G401 (cell line): ENCODE results near the gene SBNO2. TPM values are rescaled to one million over a fixed set of nuclear protein-coding genes. Genes with fewer than 3 reads are reported as not detected.
"Not testable (repeated sequence)": the region's sequence is repeated elsewhere in the genome, so short reads cannot be mapped to it uniquely, and the experiment has no call there.

ENCODE experiments used
- DNase-seq: peaks from one replicate; pipeline ENCODE4 v3.0.0-alpha.2; 2015; ENCODE audit warnings: low spot score
- in situ Hi-C: cut with HindIII; loops from 2 replicates; pipeline ENCODE4 v1.10.0; 2016; ENCODE audit warnings: low sequenced_read_pairs, mixed read lengths
- total RNA-seq: library from RNA; depleted of rRNA; stranded (reverse); fragments of >200 nt; shearing (Covaris generic); gene quantifications from 2 replicates; pipeline ENCODE4 v1.2.3, GENCODE V29; 2014

SBNO2 gene
- total RNA-seq, 1 experiment from 2014 or later, result 25.1 TPM

- in situ Hi-C loops, result no loop called here
- DNase-seq, result no peak
Measured at GRCh38 chr19:1128106-1128505, 46.0 kb downstream of the SBNO2 start.

- no peak for DNase-seq
- in situ Hi-C loops, result no loop called here
Measured at GRCh38 chr19:1126984-1127760, 46.9 kb downstream of the SBNO2 start.

- no peak for DNase-seq
- in situ Hi-C loops, result no loop called here
Measured at GRCh38 chr19:1125601-1126467, 48.2 kb downstream of the SBNO2 start.

DNA sequence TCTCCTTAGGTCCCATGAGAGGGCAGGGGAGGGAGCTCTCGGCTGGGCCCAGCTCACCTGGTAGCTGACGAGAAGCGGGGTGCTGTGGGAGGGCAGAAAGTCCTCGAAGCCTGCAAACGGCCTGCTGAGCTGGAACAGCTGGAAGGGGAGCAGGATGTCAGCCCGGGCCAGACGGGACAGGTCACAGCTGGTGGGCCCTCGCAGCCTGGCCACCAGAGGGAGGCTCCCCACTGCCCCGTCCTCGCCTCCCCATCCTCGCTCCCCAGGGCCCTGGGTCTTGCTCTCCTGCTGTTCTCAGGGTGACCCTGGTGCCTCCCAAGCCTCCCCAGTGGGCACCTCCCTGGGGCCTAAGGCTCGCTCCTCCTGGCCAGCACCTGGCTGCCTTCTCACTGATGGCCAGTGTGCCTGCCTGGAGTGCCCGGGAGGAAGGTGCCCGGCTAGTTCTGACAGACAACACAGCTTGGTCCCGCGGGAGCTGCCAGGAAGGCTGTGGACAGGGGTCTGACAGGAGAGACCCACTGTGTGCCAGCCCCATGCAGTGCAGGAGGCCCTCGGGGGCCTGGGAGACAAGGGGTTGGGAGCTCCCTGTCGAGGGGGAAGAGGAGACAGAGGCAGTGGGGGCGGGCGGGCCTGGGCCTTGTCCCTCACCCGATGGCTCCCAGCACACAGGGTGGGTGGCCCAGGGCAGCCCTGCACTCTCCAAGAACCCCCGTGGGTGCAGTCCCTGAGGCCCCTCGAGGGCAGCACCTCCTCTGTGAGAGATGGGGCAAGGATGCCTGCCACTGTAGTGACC lies 50.0 kb downstream of the SBNO2 start:
- in situ Hi-C loops, result no loop called here
- DNase-seq, result no peak

- in situ Hi-C loops, result no loop called here
Measured at GRCh38 chr19:1123381-1123780, 50.7 kb downstream of the SBNO2 start.

DNA sequence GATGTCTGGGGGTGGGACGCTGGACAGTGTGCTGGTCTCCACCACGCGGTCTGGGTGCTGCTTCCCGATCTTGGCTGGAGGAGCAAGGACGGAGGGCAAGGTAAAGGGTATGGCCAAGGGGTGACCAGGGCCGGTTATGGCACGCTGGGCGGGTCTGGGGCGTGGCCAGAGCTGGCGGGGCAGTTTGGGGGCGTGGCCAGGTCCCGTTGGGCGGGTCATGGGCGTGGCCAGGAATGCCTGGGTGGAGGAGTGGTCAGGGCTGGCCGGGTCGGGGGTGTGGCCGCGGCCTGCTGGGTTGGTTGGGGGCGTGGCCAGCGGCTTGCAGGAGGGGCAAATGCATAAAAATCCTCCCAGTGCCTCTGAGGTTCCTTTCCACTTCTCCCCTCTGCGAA lies 51.1 kb downstream of the SBNO2 start:
- DNase-seq, result no peak
- in situ Hi-C loops, result no loop called here

More at GRCh38 chr19:1123381-1123780, 50.7 kb downstream of the SBNO2 start:
- DNase-seq, result no peak

- DNase-seq, result no peak
- in situ Hi-C loops, result no loop called here
Measured at GRCh38 chr19:1122021-1122971, 51.8 kb downstream of the SBNO2 start.

GRCh38 chr19:1121395-1121794 lies 52.7 kb downstream of the SBNO2 start:
- in situ Hi-C loops, result no loop called here

GRCh38 chr19:1119475-1120217 lies 54.4 kb downstream of the SBNO2 start:
- in situ Hi-C loops, result no loop called here

More at GRCh38 chr19:1121395-1121794, 52.7 kb downstream of the SBNO2 start:
- DNase-seq, result no peak

DNA sequence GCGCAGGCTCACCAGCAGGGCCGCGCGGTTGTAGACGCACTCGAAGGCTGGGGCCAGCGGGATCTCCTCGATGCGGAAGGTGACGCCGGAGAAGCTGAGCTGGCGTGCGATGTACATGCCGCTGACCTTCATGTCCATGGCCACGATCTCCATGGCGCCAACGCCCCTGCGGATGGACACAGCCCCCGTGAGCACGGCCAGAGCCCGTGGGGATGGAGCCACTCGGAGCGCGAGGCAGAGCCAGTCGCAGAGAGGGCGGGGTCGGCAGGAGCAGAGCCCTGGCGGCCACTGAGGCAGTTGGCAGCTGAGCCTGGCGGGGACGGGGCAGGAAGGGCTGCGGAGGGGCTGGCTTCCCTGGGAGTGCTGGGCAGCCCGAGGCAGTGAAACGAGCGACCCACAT lies 55.1 kb downstream of the SBNO2 start:
- in situ Hi-C loops, result no loop called here

More at GRCh38 chr19:1119475-1120217, 54.4 kb downstream of the SBNO2 start:
- DNase-seq, result no peak

DNA sequence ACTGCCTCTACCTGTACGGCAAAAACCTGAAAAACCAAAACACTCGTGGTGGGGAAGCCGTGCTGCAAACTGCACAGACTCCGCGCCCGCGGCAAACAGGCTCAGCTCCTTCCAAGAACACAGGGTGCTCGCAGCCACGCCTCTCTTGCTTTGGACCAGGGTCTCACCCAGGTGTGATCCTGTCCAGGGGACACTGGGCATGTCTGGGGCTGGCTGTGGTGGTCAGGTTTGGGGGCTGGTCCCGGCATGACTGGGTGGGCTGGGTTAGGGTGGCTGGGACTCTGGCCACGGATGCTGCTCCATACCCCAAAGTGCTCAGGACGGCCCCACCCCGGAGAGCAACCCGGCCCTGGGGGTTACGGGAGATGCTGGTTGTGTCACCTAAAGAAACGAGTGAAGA lies 56.4 kb downstream of the SBNO2 start:
- DNase-seq, result no peak
- in situ Hi-C loops, result no loop called here

More for the DNA sequence above, 55.1 kb downstream of the SBNO2 start:
- no peak for DNase-seq

GRCh38 chr19:1116726-1117581 lies 57.1 kb downstream of the SBNO2 start:
- in situ Hi-C loops, result no loop called here
- no peak for DNase-seq

GRCh38 chr19:1115646-1116420 lies 58.2 kb downstream of the SBNO2 start:
- DNase-seq, result no peak
- in situ Hi-C loops, result no loop called here

DNA sequence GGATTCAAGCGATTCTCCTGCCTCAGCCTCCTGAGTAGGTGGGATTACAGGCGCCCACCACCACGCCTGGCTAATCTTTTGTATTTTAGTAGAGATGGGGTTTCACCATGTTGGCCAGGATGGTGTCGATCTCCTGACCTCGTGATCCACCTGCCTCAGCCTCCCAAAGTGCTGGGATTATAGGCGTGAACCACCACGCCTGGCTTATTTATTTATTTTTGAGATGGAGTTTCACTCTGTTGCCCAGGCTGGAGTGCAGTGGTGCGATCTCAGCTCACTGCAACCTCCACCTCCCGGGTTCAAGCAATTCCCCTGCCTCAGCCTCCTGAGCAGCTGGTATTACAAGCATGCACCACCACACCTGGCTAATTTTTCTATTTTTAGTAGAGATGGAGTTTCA lies 59.3 kb downstream of the SBNO2 start:
- in situ Hi-C loops, DNase-seq: not testable (repeated sequence)

DNA sequence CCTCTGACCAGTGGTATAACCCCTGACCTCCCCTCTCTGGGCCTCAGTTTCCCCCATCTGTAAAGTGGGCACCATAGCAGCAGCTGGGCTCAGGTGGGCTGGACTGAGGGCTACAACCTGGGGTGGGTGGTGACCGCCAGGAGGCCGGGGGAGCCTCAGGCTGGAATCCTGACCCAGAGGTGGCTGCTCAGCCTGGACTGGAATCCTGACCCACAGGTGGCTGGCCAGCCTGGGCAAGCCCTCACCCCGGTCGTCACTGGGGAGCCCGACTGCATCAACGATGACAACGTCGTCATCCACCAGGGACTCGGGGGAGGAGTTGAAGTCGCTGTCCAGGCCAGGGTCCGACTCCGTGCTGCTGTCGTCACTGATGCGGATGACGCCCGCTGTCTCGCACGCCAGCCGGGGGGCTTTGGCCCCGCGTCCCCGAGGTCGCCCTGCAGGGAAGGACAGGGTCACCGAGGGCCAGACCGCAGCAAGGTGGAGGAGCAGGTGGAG lies 60.0 kb downstream of the SBNO2 start:
- in situ Hi-C loops, result no loop called here
- DNase-seq, result no peak
